K562 (cell line): ENCODE results near the gene SNRNP70. TPM values are rescaled to one million over a fixed set of nuclear protein-coding genes. Genes with fewer than 3 reads are reported as not detected.

Experiments used
- DNMT1 ChIP-seq: fragments of 450-650 bp; IDR thresholded peaks from 2 replicates; pipeline ENCODE4 v1.6.1; 2016; ENCODE audit warnings: antibody characterized with exemption, mild to moderate bottlenecking
- ETV1 ChIP-seq: fragments of 450-650 bp; conservative IDR thresholded peaks from 2 replicates; pipeline ENCODE4 v1.6.1; 2016; ENCODE audit warnings: missing genetic modification characterization, control low read depth, low read depth, missing compliant biosample characterization
- FIP1L1 ChIP-seq: fragments of 200-400 bp; formaldehyde crosslinking; IDR thresholded peaks from 2 replicates; pipeline ENCODE4 v1.6.1; 2018; ENCODE audit warnings: mild to moderate bottlenecking, low read depth, low read length; ENCODE audit not compliant: poor library complexity, severe bottlenecking
- GMEB1 ChIP-seq: fragments of 250-450 bp; sonication (Bioruptor Pico); IDR thresholded peaks from 2 replicates; pipeline ENCODE4 v1.4.0; 2020; ENCODE audit warnings: mild to moderate bottlenecking
- GTF2A2 ChIP-seq: IDR thresholded peaks from 2 replicates; pipeline ENCODE4 v1.6.1; 2016; ENCODE audit warnings: mild to moderate bottlenecking, missing genetic modification characterization, missing compliant biosample characterization
- HOXB6 ChIP-seq: fragments of 250-450 bp; sonication (Bioruptor Pico); IDR thresholded peaks from 2 replicates; pipeline ENCODE4 v1.5.1; 2022; ENCODE audit warnings: mild to moderate bottlenecking, borderline replicate concordance
- MBD2 ChIP-seq: sonication (generic); IDR thresholded peaks from 2 replicates; pipeline ENCODE4 v1.6.1; 2016; ENCODE audit warnings: low read depth, borderline replicate concordance
- PATZ1 ChIP-seq: fragments of 250-450 bp; sonication (Bioruptor Pico); IDR thresholded peaks from 2 replicates; pipeline ENCODE4 v1.5.0; 2020; ENCODE audit warnings: mild to moderate bottlenecking, borderline replicate concordance
- SRSF7 ChIP-seq: fragments of 200-400 bp; formaldehyde crosslinking; optimal IDR thresholded peaks from 2 replicates; pipeline ENCODE3; 2017; ENCODE audit warnings: mild to moderate bottlenecking, low read depth, low read length
- TAL1 ChIP-seq: fragments of 450-650 bp; IDR thresholded peaks from 2 replicates; pipeline ENCODE4 v1.6.1; 2016; ENCODE audit warnings: mild to moderate bottlenecking
- TSC22D4 ChIP-seq: fragments of 450-650 bp; IDR thresholded peaks from 2 replicates; pipeline ENCODE4 v1.6.1; 2016; ENCODE audit warnings: missing genetic modification characterization, missing biosample characterization, control low read depth
- ZBED1 ChIP-seq: IDR thresholded peaks from 2 replicates; pipeline ENCODE4 v1.6.1; 2014
- ZBTB40 ChIP-seq, 2 experiments: fragments of 450-650 bp in 1 of 2; sonication (generic) in 1 of 2; formaldehyde crosslinking in 1 of 2; IDR thresholded peaks; 2 replicates each; pipeline versions ENCODE4 v1.7.1 to v1.9.0; 2016 to 2022; ENCODE audit warnings: inconsistent platforms in 1 of 2, mild to moderate bottlenecking in 1 of 2, missing genetic modification reagents in 1 of 2
- ZC3H8 ChIP-seq: fragments of 450-650 bp; IDR thresholded peaks from 2 replicates; pipeline ENCODE4 v1.6.1; 2017
- ZFX ChIP-seq: sonication (generic); formaldehyde crosslinking; IDR thresholded peaks from 2 replicates; pipeline ENCODE4 v1.8.0; 2022; ENCODE audit warnings: mild to moderate bottlenecking, missing genetic modification reagents, moderate library complexity
- ZSCAN29 ChIP-seq: fragments of 450-650 bp; IDR thresholded peaks from 2 replicates; pipeline ENCODE4 v1.6.1; 2017
- polyA plus RNA-seq, 8 experiments: library from polyadenylated mRNA; depleted of rRNA in 4 of 8; stranded (reverse) in 5 of 8; unstranded in 3 of 8; fragments of >200 nt; fragmentation: Nextera tagmentation in 2 of 8; fragmentation: Illumina TruSeq in 1 of 8; extraction: Ambion mirVana in 2 of 8; extraction: Trizol in 1 of 8; gene quantifications; 2 replicates each; pipeline versions ENCODE4 v1.2.1 to v1.2.3, GENCODE V29; 2011 to 2014; ENCODE audit warnings: inconsistent platforms in 1 of 8, missing spikeins in 1 of 8
- total RNA-seq, 7 experiments: library from RNA; depleted of rRNA in 6 of 7; stranded (reverse); fragments of >200 nt in 6 of 7; fragmentation: Illumina TruSeq in 2 of 7; extraction: Trizol in 2 of 7; gene quantifications; 2 replicates each; pipeline versions ENCODE4 v1.2.1 to v1.2.3, GENCODE V29; 2011 to 2021; ENCODE audit warnings: low replicate concordance in 1 of 7

SNRNP70 gene
- total and polyA plus RNA-seq, 9 of the 15 experiments (the other 6 are each of a cell fraction or from before 2014, with no cell fraction given), result 2.8 to 496 (median 136) TPM

- TF ChIP-seq DNMT1 (no peak), FIP1L1 (peak; percentile 17), MBD2 (0 out of 2 replicates have a peak, but pooled peaks have one; percentile 42), TSC22D4 (tag) (no peak), ZFX (CRISPR knock-in tag) (peak; percentile 54), TAL1 (no peak), ZC3H8 (no peak), ZSCAN29 (no peak), ZBTB40 (IDR thresholded peaks at IDR 0.05) (0 out of 2 replicates have a peak, but pooled peaks have one; percentile 21), ZBTB40 (CRISPR knock-in tag; IDR thresholded peaks at IDR 0.05) (no peak), ETV1 (tag) (no peak), HOXB6 (CRISPR knock-in tag) (no peak), GTF2A2 (no peak), PATZ1 (CRISPR knock-in tag) (no peak), SRSF7 (no peak), ZBED1 (no peak), GMEB1 (CRISPR knock-in tag) (0 out of 2 replicates have a peak, but pooled peaks have one; percentile 40)
These were observed 29.5 kb downstream of the SNRNP70 start (continued) for GRCh38 chr19:49114630-49115363.
